OCI-LY7 (cell line): Measurements from ENCODE around the gene PHACTR1. TPM values are rescaled to one million over a fixed set of nuclear protein-coding genes. Genes with fewer than 3 reads are reported as not detected.

Experiments used
- BruUV-seq: library from RNA; stranded (reverse); fragments of 400-500 nt; replicated peaks from 2 replicates; lab custom pipeline; 2021; lab: Mats Ljungman, UMichigan
- CTCF ChIA-PET: fragments of 300-600 bp; sonication (Branson Sonifier 250); formaldehyde crosslinking; loops from one replicate; lab custom pipeline; 2022; ENCODE audit warnings: antibody characterized with exemption; ENCODE audit not compliant: unreplicated experiment; lab: Charles Lee
- POLR2A ChIA-PET: fragments of 300-600 bp; sonication (Branson Sonifier 250); formaldehyde crosslinking; loops from one replicate; lab custom pipeline; 2022; ENCODE audit warnings: antibody characterized with exemption; lab: Charles Lee
- DNase-seq: peaks from one replicate; pipeline ENCODE4 v3.0.0-alpha.2; 2015; ENCODE audit warnings: low spot score
- H2AFZ ChIP-seq: fragments of 200-600 bp; sonication (generic), shearing (Covaris generic); 2 replicates; pipeline ENCODE4 v1.6.1; 2014; ENCODE audit warnings: mild to moderate bottlenecking, antibody characterized with exemption, low read length, moderate library complexity
- H3K27ac ChIP-seq: fragments of 200-600 bp; sonication (generic); 2 replicates; pipeline ENCODE4 v1.5.1; 2014; ENCODE audit warnings: mixed run types, low read depth, mild to moderate bottlenecking, moderate library complexity, low read length, inconsistent platforms; ENCODE audit not compliant: poor library complexity, severe bottlenecking
- H3K36me3 ChIP-seq: fragments of 200-600 bp; sonication (generic); 2 replicates; pipeline ENCODE4 v1.6.1; 2014; ENCODE audit warnings: mild to moderate bottlenecking, antibody characterized with exemption, low read length, moderate library complexity, mixed read lengths; ENCODE audit not compliant: insufficient read depth
- H3K4me1 ChIP-seq: fragments of 200-600 bp; sonication (generic); 2 replicates; pipeline ENCODE4 v1.5.1; 2014; ENCODE audit warnings: mild to moderate bottlenecking, low read length; ENCODE audit not compliant: insufficient read depth, poor library complexity, severe bottlenecking
- H3K4me2 ChIP-seq: fragments of 200-600 bp; sonication (generic); 2 replicates; pipeline ENCODE4 v1.6.1; 2014; ENCODE audit warnings: mild to moderate bottlenecking, low read length
- H3K4me3 ChIP-seq: fragments of 200-600 bp; sonication (generic); 2 replicates; pipeline ENCODE4 v1.5.1; 2014; ENCODE audit warnings: mild to moderate bottlenecking, low read depth, low read length; ENCODE audit not compliant: poor library complexity, severe bottlenecking
- H3K79me2 ChIP-seq: fragments of 200-600 bp; sonication (generic); 2 replicates; pipeline ENCODE4 v1.6.1; 2016; ENCODE audit warnings: low read depth, mild to moderate bottlenecking, low read length, moderate library complexity, mixed read lengths; ENCODE audit not compliant: insufficient read depth
- H3K9me2 ChIP-seq: fragments of 200-600 bp; sonication (generic); 2 replicates; pipeline ENCODE4 v1.6.1; 2016; ENCODE audit warnings: mild to moderate bottlenecking, low read length, mixed read lengths; ENCODE audit not compliant: insufficient read depth
- H3K9me3 ChIP-seq: fragments of 200-600 bp; sonication (generic); 2 replicates; pipeline ENCODE4 v1.6.1; 2014; ENCODE audit warnings: mild to moderate bottlenecking, mixed run types, low read length, mixed read lengths
- H4K20me1 ChIP-seq: fragments of 200-600 bp; sonication (generic); 2 replicates; pipeline ENCODE4 v1.6.1; 2014; ENCODE audit warnings: mild to moderate bottlenecking, antibody characterized with exemption, low read length, moderate library complexity, mixed read lengths; ENCODE audit not compliant: insufficient read depth
- EZH2phosphoT487 ChIP-seq: fragments of 200-600 bp; sonication (generic); IDR thresholded peaks from 2 replicates; pipeline ENCODE4 v1.6.1; 2018; ENCODE audit warnings: low read depth, borderline replicate concordance, mild to moderate bottlenecking, mixed run types, antibody characterized with exemption, low read length, moderate library complexity, mixed read lengths
- intact Hi-C: fragments of 100-400 bp; cut with micrococcal nuclease; formaldehyde crosslinking; loops from one replicate; pipeline ENCODE4 v1.10.0; 2022; ENCODE audit not compliant: unreplicated experiment
- total RNA-seq, 2 experiments: library from RNA; depleted of rRNA in 1 of 2; stranded (reverse); fragments of >200 nt in 1 of 2; shearing (Covaris generic) in 1 of 2; gene quantifications; 2 replicates each; pipeline ENCODE4 v1.2.3, GENCODE V29; 2014 to 2022
- TF ChIP-seq, protein P1 (sequence below): fragments of 200-600 bp; sonication (generic); conservative IDR thresholded peaks from 2 replicates; pipeline ENCODE4 v1.5.1; 2014; ENCODE audit warnings: mild to moderate bottlenecking, antibody characterized with exemption, low read length, moderate library complexity, mixed read lengths

PHACTR1 gene
- total RNA-seq, 2 experiments from 2014 or later = 25.1 to 46.6 TPM

GRCh38 chr6:12987783-12988182, 271.2 kb downstream of the PHACTR1 start:
- H3K79me2 ChIP-seq = no peaks in the 10 kb centered on the region
- BruUV-seq = no TSS peak
- no peak overlapping the region for H3K4me3 ChIP-seq
- POLR2A ChIA-PET = interaction anchor here (1.1 kb wide), 1 partner anchor 960 kb away, joined by 5 read pairs; no protein-coding TSS in a partner anchor
- no peaks in the 10 kb centered on the region for H3K36me3 ChIP-seq
- no peak overlapping the region for H2AFZ ChIP-seq
- H3K9me3 ChIP-seq = no peaks in the 10 kb centered on the region
- intact Hi-C loops = no loop called here
- no peak overlapping the region for H3K4me2 ChIP-seq
- TF ChIP-seq, protein P1, sequence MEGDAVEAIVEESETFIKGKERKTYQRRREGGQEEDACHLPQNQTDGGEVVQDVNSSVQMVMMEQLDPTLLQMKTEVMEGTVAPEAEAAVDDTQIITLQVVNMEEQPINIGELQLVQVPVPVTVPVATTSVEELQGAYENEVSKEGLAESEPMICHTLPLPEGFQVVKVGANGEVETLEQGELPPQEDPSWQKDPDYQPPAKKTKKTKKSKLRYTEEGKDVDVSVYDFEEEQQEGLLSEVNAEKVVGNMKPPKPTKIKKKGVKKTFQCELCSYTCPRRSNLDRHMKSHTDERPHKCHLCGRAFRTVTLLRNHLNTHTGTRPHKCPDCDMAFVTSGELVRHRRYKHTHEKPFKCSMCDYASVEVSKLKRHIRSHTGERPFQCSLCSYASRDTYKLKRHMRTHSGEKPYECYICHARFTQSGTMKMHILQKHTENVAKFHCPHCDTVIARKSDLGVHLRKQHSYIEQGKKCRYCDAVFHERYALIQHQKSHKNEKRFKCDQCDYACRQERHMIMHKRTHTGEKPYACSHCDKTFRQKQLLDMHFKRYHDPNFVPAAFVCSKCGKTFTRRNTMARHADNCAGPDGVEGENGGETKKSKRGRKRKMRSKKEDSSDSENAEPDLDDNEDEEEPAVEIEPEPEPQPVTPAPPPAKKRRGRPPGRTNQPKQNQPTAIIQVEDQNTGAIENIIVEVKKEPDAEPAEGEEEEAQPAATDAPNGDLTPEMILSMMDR = no peak
- TF ChIP-seq EZH2phosphoT487 = no peak
- no peaks in the 10 kb centered on the region for H4K20me1 ChIP-seq
- DNase-seq = no peak
- CTCF ChIA-PET = no interaction called here
- H3K4me1 ChIP-seq = no peaks in the 10 kb centered on the region
- no peak overlapping the region for H3K27ac ChIP-seq
- H3K9me2 ChIP-seq = no peaks in the 10 kb centered on the region

- TF ChIP-seq, protein P1 = no peak
- no peak for TF ChIP-seq EZH2phosphoT487
- Histone ChIP-seq H3K9me3 (no peaks in the 10 kb centered on the region), H3K9me2 (no peaks in the 10 kb centered on the region), H3K36me3 (no peaks in the 10 kb centered on the region), H4K20me1 (no peaks in the 10 kb centered on the region), H3K4me3 (no peak overlapping the region), H3K4me1 (no peaks in the 10 kb centered on the region), H3K79me2 (no peaks in the 10 kb centered on the region), H2AFZ (no peak overlapping the region), H3K27ac (no peak overlapping the region), H3K4me2 (no peak overlapping the region)
- ChIA-PET POLR2A (no interaction called here), CTCF (no interaction called here)
- BruUV-seq = no TSS peak
- DNase-seq = no peak
- intact Hi-C loops = no loop called here
These were observed 273.6 kb downstream of the PHACTR1 start for GRCh38 chr6:12990162-12990561.

GRCh38 chr6:12991435-12991834, 274.9 kb downstream of the PHACTR1 start:
- Histone ChIP-seq H3K4me3 (no peak overlapping the region), H3K27ac (no peak overlapping the region), H3K9me2 (no peaks in the 10 kb centered on the region), H4K20me1 (no peaks in the 10 kb centered on the region), H2AFZ (no peak overlapping the region), H3K79me2 (no peaks in the 10 kb centered on the region), H3K9me3 (no peaks in the 10 kb centered on the region), H3K4me2 (no peak overlapping the region), H3K4me1 (no peaks in the 10 kb centered on the region), H3K36me3 (no peaks in the 10 kb centered on the region)
- ChIA-PET CTCF (no interaction called here), POLR2A (interaction anchor here (1.6 kb wide), 1 partner anchor 19 kb away, joined by 3 read pairs; no protein-coding TSS in a partner anchor)
- intact Hi-C loops = no loop called here
- no peak for DNase-seq
- BruUV-seq = no TSS peak
- TF ChIP-seq EZH2phosphoT487 = no peak
- TF ChIP-seq, protein P1 = no peak
